Measurements from ENCODE around the gene LTBP3. TPM values are rescaled to one million over a fixed set of nuclear protein-coding genes. Genes with fewer than 3 reads are reported as not detected.

LTBP3 gene
- total and polyA plus RNA-seq, 2 of the 13 experiments (the other 11 are each of a cell fraction or from before 2014, with no cell fraction given) = 12.2 to 68.1 TPM

DNA sequence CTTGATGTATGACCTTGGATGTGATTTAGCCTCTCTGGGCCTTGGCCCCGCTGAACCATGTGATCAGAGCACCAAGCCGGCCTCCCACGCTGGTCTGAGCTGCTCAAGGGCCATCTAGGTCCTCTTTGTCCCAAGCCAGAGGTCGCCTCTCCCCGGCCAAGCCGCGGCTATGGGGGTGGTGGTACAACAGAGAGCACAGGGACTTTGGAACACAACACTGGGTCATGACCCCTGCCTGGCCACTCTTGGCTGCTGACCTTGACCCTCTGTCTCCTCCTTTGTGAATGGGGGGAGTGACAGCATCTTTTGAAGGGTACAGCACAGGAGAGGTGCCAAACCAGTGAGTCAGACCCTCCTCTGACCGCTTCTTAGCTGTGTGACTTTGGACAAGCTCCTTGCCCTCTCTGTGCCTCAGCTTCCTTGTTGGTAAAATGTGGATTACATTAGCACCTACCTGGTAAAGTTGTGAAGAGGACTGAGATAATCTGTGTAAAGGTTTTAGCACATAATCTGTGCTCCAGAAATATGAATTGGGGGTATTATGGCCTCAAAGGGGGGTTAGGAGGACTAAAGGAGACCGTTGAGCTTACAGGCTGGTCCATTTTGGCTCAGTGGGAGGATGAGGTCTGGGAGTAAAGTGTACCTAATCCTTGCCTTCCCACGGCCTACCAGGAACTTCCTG, 28.5 kb downstream of the LTBP3 start (continued):
- TF ChIP-seq, protein P1, sequence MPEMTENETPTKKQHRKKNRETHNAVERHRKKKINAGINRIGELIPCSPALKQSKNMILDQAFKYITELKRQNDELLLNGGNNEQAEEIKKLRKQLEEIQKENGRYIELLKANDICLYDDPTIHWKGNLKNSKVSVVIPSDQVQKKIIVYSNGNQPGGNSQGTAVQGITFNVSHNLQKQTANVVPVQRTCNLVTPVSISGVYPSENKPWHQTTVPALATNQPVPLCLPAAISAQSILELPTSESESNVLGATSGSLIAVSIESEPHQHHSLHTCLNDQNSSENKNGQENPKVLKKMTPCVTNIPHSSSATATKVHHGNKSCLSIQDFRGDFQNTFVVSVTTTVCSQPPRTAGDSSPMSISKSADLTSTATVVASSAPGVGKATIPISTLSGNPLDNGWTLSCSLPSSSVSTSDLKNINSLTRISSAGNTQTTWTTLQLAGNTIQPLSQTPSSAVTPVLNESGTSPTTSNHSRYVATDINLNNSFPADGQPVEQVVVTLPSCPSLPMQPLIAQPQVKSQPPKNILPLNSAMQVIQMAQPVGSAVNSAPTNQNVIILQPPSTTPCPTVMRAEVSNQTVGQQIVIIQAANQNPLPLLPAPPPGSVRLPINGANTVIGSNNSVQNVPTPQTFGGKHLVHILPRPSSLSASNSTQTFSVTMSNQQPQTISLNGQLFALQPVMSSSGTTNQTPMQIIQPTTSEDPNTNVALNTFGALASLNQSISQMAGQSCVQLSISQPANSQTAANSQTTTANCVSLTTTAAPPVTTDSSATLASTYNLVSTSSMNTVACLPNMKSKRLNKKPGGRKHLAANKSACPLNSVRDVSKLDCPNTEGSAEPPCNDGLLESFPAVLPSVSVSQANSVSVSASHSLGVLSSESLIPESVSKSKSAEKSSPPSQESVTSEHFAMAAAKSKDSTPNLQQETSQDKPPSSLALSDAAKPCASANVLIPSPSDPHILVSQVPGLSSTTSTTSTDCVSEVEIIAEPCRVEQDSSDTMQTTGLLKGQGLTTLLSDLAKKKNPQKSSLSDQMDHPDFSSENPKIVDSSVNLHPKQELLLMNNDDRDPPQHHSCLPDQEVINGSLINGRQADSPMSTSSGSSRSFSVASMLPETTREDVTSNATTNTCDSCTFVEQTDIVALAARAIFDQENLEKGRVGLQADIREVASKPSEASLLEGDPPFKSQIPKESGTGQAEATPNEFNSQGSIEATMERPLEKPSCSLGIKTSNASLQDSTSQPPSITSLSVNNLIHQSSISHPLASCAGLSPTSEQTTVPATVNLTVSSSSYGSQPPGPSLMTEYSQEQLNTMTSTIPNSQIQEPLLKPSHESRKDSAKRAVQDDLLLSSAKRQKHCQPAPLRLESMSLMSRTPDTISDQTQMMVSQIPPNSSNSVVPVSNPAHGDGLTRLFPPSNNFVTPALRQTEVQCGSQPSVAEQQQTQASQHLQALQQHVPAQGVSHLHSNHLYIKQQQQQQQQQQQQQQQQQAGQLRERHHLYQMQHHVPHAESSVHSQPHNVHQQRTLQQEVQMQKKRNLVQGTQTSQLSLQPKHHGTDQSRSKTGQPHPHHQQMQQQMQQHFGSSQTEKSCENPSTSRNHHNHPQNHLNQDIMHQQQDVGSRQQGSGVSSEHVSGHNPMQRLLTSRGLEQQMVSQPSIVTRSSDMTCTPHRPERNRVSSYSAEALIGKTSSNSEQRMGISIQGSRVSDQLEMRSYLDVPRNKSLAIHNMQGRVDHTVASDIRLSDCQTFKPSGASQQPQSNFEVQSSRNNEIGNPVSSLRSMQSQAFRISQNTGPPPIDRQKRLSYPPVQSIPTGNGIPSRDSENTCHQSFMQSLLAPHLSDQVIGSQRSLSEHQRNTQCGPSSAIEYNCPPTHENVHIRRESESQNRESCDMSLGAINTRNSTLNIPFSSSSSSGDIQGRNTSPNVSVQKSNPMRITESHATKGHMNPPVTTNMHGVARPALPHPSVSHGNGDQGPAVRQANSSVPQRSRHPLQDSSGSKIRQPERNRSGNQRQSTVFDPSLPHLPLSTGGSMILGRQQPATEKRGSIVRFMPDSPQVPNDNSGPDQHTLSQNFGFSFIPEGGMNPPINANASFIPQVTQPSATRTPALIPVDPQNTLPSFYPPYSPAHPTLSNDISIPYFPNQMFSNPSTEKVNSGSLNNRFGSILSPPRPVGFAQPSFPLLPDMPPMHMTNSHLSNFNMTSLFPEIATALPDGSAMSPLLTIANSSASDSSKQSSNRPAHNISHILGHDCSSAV (CRISPR knock-in tag; IDR thresholded peaks at IDR 0.05; ENCODE audit: borderline replicate concordance) = no peak
- peak; percentile 64; the same call in 1 of the 2 replicates for TF ChIP-seq MEF2D (CRISPR knock-in tag; IDR thresholded peaks at IDR 0.05)
- TF ChIP-seq NR2C2 (CRISPR knock-in tag; IDR thresholded peaks at IDR 0.05; ENCODE audit: borderline replicate concordance) = peak; percentile 97
- TF ChIP-seq MED1 (CRISPR knock-in tag; IDR thresholded peaks at IDR 0.05) = peak; percentile 67
- peak; percentile 64; the same call in 1 of the 2 replicates for TF ChIP-seq ZNF609 (CRISPR knock-in tag; IDR thresholded peaks at IDR 0.05; ENCODE audit: borderline replicate concordance)
- peak; percentile 66 for TF ChIP-seq GATAD2A (CRISPR knock-in tag; IDR thresholded peaks at IDR 0.05)
